A673 (cell line): ENCODE data around the gene BIVM. TPM values are rescaled to one million over a fixed set of nuclear protein-coding genes. Genes with fewer than 3 reads are reported as not detected.
A peak's percentile ranks its signal among the peaks of the same experiment; 100 is the strongest.

ENCODE experiments used
- BruUV-seq: library from RNA; stranded (reverse); fragments of 400-500 nt; replicated peaks from 2 replicates; lab custom pipeline; 2021; lab: Mats Ljungman, UMichigan
- CTCF ChIA-PET: fragments of 300-600 bp; sonication (Branson Sonifier 250); formaldehyde crosslinking; loops from one replicate; lab custom pipeline; 2022; ENCODE audit warnings: antibody characterized with exemption; lab: Charles Lee
- POLR2A ChIA-PET: fragments of 300-600 bp; sonication (Branson Sonifier 250); formaldehyde crosslinking; loops from one replicate; lab custom pipeline; 2022; ENCODE audit warnings: antibody characterized with exemption; ENCODE audit not compliant: low non-redundant PET; lab: Charles Lee
- DNase-seq: peaks from one replicate; pipeline ENCODE4 v3.0.0-alpha.2; 2015; ENCODE audit warnings: low spot score
- H3K27ac ChIP-seq: fragments of 200-600 bp; sonication (generic); 2 replicates; pipeline ENCODE4 v1.5.1; 2016; ENCODE audit warnings: mixed run types, low read depth, mild to moderate bottlenecking, mixed read lengths, antibody characterized with exemption, low read length; ENCODE audit not compliant: poor library complexity, severe bottlenecking
- H3K27me3 ChIP-seq: fragments of 200-600 bp; sonication (generic); replicated peaks from 2 replicates; pipeline ENCODE4 v1.6.1; 2017; ENCODE audit warnings: mixed run types, low read depth, mild to moderate bottlenecking, mixed read lengths, antibody characterized with exemption, low read length; ENCODE audit not compliant: insufficient read depth, poor library complexity
- H3K36me3 ChIP-seq: fragments of 200-600 bp; sonication (generic); 2 replicates; pipeline ENCODE4 v1.6.1; 2016; ENCODE audit warnings: mixed run types, mild to moderate bottlenecking, mixed read lengths, antibody characterized with exemption, low read length; ENCODE audit not compliant: insufficient read depth, poor library complexity, severe bottlenecking
- H3K4me1 ChIP-seq: fragments of 200-600 bp; sonication (generic); 2 replicates; pipeline ENCODE4 v1.6.1; 2017; ENCODE audit warnings: mixed run types, mild to moderate bottlenecking, mixed read lengths, antibody characterized with exemption, low read length; ENCODE audit not compliant: insufficient read depth, poor library complexity, severe bottlenecking
- H3K4me3 ChIP-seq: fragments of 200-600 bp; sonication (generic); 2 replicates; pipeline ENCODE4 v1.5.1; 2016; ENCODE audit warnings: low read depth, mixed run types, mild to moderate bottlenecking, mixed read lengths, low read length; ENCODE audit not compliant: poor library complexity, severe bottlenecking
- H3K9me3 ChIP-seq: fragments of 200-600 bp; sonication (generic); 2 replicates; pipeline ENCODE4 v1.6.1; 2016; ENCODE audit warnings: mixed run types, low read depth, mild to moderate bottlenecking, mixed read lengths, antibody characterized with exemption, low read length; ENCODE audit not compliant: poor library complexity, severe bottlenecking
- EZH2 ChIP-seq: fragments of 200-600 bp; sonication (generic); IDR thresholded peaks from 2 replicates; pipeline ENCODE4 v1.6.1; 2017; ENCODE audit warnings: borderline replicate concordance, low read depth, mild to moderate bottlenecking, mixed read lengths, antibody characterized with exemption, low read length; ENCODE audit not compliant: poor library complexity, severe bottlenecking
- intact Hi-C: fragments of 100-400 bp; cut with micrococcal nuclease; formaldehyde crosslinking; loops from one replicate; pipeline ENCODE4 v1.10.0; 2022; ENCODE audit not compliant: unreplicated experiment
- total RNA-seq: library from RNA; stranded (reverse); gene quantifications from 2 replicates; pipeline ENCODE4 v1.2.3, GENCODE V29; 2021
- TF ChIP-seq, protein P1 (sequence below): fragments of 300-800, 200-600 bp; sonication (generic); conservative IDR thresholded peaks from 2 replicates; pipeline ENCODE4 v1.5.1; 2017; ENCODE audit warnings: low read depth, mild to moderate bottlenecking, antibody characterized with exemption, low read length, moderate library complexity, mixed read lengths

The BIVM gene
- total RNA-seq, 1 experiment from 2014 or later, result 19.5 TPM

- Histone ChIP-seq H3K4me1 (peaks cover 19% of the 10 kb centered on the region), H3K9me3 (no peaks in the 10 kb centered on the region), H3K4me3 (no peak overlapping the region), H3K27ac (peak overlapping the region; percentile 77), H3K36me3 (peaks cover 28% of the 10 kb centered on the region), H3K27me3 (no peaks in the 10 kb centered on the region)
- intact Hi-C loops, result no loop called here
- no peak for DNase-seq
- POLR2A ChIA-PET, result no interaction called here
- no peak for TF ChIP-seq EZH2
- TF ChIP-seq, protein P1, sequence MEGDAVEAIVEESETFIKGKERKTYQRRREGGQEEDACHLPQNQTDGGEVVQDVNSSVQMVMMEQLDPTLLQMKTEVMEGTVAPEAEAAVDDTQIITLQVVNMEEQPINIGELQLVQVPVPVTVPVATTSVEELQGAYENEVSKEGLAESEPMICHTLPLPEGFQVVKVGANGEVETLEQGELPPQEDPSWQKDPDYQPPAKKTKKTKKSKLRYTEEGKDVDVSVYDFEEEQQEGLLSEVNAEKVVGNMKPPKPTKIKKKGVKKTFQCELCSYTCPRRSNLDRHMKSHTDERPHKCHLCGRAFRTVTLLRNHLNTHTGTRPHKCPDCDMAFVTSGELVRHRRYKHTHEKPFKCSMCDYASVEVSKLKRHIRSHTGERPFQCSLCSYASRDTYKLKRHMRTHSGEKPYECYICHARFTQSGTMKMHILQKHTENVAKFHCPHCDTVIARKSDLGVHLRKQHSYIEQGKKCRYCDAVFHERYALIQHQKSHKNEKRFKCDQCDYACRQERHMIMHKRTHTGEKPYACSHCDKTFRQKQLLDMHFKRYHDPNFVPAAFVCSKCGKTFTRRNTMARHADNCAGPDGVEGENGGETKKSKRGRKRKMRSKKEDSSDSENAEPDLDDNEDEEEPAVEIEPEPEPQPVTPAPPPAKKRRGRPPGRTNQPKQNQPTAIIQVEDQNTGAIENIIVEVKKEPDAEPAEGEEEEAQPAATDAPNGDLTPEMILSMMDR, result no peak
- CTCF ChIA-PET, result no interaction called here
- BruUV-seq, result no TSS peak
Measured at GRCh38 chr13:102825400-102825799, 26.5 kb downstream of the BIVM start.

DNA sequence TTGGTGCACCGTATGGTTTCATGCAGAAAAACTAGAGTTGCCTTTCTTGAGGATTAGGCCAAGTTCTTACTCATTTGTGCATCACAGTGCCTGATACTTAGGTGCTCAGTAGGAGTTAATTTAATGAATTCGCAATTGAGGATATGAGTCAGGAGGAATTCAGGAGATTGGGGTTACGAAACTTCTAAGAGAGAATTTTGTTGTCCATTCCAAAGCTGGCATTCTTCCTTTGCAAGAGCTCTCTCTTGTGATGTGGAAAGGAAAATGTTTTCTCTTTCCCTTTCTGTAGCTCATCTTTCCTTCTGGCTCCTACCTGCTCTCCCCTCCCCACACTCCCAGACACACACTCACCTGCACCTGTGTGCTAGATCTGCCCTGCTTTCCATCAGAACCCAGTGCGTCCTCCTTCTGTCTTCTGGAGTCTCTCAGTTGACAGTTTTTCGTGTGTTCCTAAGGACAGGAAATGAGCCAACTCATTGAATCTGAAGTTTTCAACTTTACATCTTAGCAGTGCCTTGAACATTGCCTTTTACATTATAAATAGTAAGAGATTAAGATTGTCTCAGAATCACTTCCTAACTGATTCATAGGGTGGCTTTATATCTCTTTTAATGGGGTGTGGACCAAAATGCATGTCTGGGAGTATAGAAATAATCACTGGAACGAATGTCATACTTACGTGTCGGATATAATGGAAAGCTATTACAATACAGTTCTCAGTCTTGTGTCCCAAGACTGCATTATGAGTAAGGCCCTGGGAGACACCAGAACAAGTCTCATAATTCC lies 27.2 kb downstream of the BIVM start:
- peak overlapping the region; percentile 17 for H3K4me3 ChIP-seq
- peak overlapping the region; percentile 77 for H3K27ac ChIP-seq
- no peaks in the 10 kb centered on the region for H3K27me3 ChIP-seq
- H3K36me3 ChIP-seq, result peaks cover 28% of the 10 kb centered on the region
- TF ChIP-seq, protein P1, result no peak
- no peak for TF ChIP-seq EZH2
- BruUV-seq, result no TSS peak
- H3K9me3 ChIP-seq, result no peaks in the 10 kb centered on the region
- peaks cover 19% of the 10 kb centered on the region for H3K4me1 ChIP-seq
- intact Hi-C loops, result loop anchor here (2.0 kb wide), 1 partner anchor 27 kb away; the partner anchor contains the start of genes BIVM and POGLUT2
- peak; percentile 91 for DNase-seq
- POLR2A ChIA-PET, result no interaction called here
- CTCF ChIA-PET, result no interaction called here

GRCh38 chr13:102830646-102831045 lies 31.7 kb downstream of the BIVM start:
- BruUV-seq, result no TSS peak
- H3K4me3 ChIP-seq, result no peak overlapping the region
- ChIA-PET POLR2A (interaction anchor here (0.6 kb wide), 1 partner anchor 10 kb away, joined by 3 read pairs; no protein-coding TSS in a partner anchor), CTCF (no interaction called here)
- H3K36me3 ChIP-seq, result no peaks in the 10 kb centered on the region
- TF ChIP-seq, protein P1, result no peak
- TF ChIP-seq EZH2, result no peak
- peak; percentile 48 for DNase-seq
- intact Hi-C loops, result no loop called here
- H3K9me3 ChIP-seq, result no peaks in the 10 kb centered on the region
- no peaks in the 10 kb centered on the region for H3K27me3 ChIP-seq
- peaks cover 13% of the 10 kb centered on the region for H3K4me1 ChIP-seq
- H3K27ac ChIP-seq, result no peak overlapping the region
